ENCODE data around the gene LMO1. TPM values are rescaled to one million over a fixed set of nuclear protein-coding genes. Genes with fewer than 3 reads are reported as not detected.
A peak's percentile ranks its signal among the peaks of the same experiment; 100 is the strongest.

The LMO1 gene
- total RNA-seq, 4 donors from 2014 or later: 0.50 TPM; not detected in 3

- 47% methylated on average over 19 of the region's 20 CpGs for WGBS
- H3K36me3 ChIP-seq: no peaks in the 10 kb centered on the region
- H3K27ac ChIP-seq (replicated peaks in 1 of 4): peak overlapping the region; percentile 33 to 53 (median 45)
- H3K9me3 ChIP-seq: no peaks in the 10 kb centered on the region
- intact Hi-C loops (cut with DNase I): no loop called here
- peaks cover 0 to 12% (median 3%) of the 10 kb centered on the region in 4 donors for H3K4me1 ChIP-seq
- no peak for TF ChIP-seq POLR2A (IDR thresholded peaks at IDR 0.05; ENCODE audit: low read depth)
- TF ChIP-seq EP300 (IDR thresholded peaks at IDR 0.05): no peak
- TF ChIP-seq POLR2AphosphoS5 (IDR thresholded peaks at IDR 0.05): no peak
- TF ChIP-seq CTCF (IDR thresholded peaks at IDR 0.05): no peak
- peak overlapping the region in 1 of 4 donors; percentile 6 for H3K4me3 ChIP-seq
- H3K27me3 ChIP-seq: peaks cover 0 to 26% (median 0%) of the 10 kb centered on the region in 4 donors
- no peak for DNase-seq (ENCODE audit: extremely low spot score)
Observed at GRCh38 chr11:8207080-8208000, 56.3 kb downstream of the LMO1 start.

DNA sequence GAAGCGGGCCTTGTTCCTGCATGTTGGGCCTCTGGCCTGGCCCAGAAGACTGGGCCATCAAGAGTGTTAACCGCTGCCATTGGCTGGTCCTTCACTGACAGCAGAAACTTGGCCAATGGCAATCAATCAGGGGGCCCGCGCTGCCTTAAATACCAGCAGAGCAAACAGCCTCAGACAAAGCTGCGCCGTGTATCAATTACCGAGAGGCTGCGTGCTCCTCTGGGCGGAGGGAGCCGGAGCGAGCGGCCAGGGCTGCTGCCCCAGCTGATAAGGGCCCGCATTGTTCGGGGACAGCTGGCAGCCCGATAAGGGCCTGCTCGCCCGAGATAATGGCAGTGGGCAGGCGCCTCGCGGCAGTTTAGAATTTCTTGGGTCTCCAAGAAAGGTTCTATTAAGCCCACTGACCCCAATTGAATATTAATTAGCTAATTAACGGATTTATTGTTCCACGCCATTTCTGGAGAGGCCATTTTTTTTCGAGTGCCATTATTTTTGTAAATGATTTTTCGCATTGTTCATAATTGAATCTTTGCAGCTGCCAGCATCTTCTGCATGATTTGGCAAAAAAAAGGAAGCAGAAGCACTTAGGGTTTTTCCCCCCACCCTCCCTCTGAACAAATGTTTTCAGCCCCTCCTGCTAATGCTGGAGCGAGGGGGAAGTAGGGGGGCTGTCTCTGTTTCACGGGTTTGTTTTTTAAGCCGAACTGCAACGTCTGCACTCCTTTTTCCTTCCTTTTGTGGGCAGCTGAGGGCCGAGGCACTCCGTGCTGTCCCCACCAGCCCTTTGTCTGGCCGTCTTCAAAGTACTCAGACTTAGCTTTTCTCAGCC lies 57.2 kb downstream of the LMO1 start:
- Histone ChIP-seq H3K36me3 (no peaks in the 10 kb centered on the region), H3K27ac (replicated peaks in 1 of 4) (peak overlapping the region; percentile 33 to 53 (median 47)), H3K9me3 (no peaks in the 10 kb centered on the region), H3K27me3 (peaks cover 0 to 26% (median 0%) of the 10 kb centered on the region in 4 donors), H3K4me3 (peak overlapping the region in 1 of 4 donors; percentile 6), H3K4me1 (peaks cover 0 to 12% (median 3%) of the 10 kb centered on the region in 4 donors)
- TF ChIP-seq POLR2A (IDR thresholded peaks at IDR 0.05; ENCODE audit: low read depth) (no peak), POLR2AphosphoS5 (IDR thresholded peaks at IDR 0.05) (no peak), EP300 (IDR thresholded peaks at IDR 0.05) (no peak), CTCF (IDR thresholded peaks at IDR 0.05) (no peak)
- DNase-seq (ENCODE audit: extremely low spot score): no peak
- WGBS: 52% methylated on average over 21 of the region's 31 CpGs
- intact Hi-C loops (cut with DNase I): no loop called here

DNA sequence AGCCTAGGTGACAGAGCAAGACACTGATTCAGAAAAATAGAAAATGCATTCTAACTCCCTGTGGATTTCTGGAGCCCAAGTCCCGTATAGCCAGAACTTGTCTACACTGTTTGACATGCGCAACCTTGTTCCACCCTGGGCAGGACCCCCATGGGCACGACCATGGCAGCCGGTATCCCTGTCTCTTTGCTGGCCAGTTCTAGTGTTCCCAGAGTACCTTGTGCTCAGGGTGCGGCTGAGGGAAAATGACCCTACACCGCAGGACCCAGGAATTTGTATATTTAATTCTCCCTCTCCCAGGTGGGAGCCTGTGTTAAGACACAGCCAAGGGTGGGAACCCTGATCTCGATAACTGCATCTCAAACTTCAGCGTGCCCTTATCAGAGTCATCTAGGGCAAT lies 58.1 kb downstream of the LMO1 start:
- H3K36me3 ChIP-seq: no peaks in the 10 kb centered on the region
- H3K9me3 ChIP-seq: no peaks in the 10 kb centered on the region
- peak overlapping the region in 1 of 4 donors; percentile 35 for H3K27ac ChIP-seq (replicated peaks in 1 of 4)
- no peak for DNase-seq (ENCODE audit: extremely low spot score)
- peaks cover 0 to 12% (median 3%) of the 10 kb centered on the region in 4 donors for H3K4me1 ChIP-seq
- H3K4me3 ChIP-seq: no peak overlapping the region
- no peak for TF ChIP-seq EP300 (IDR thresholded peaks at IDR 0.05)
- no peak for TF ChIP-seq POLR2A (IDR thresholded peaks at IDR 0.05; ENCODE audit: low read depth)
- WGBS: 93% methylated on average over 8 of the region's 8 CpGs
- H3K27me3 ChIP-seq: peaks cover 0 to 26% (median 0%) of the 10 kb centered on the region in 4 donors
- intact Hi-C loops (cut with DNase I): no loop called here

DNA sequence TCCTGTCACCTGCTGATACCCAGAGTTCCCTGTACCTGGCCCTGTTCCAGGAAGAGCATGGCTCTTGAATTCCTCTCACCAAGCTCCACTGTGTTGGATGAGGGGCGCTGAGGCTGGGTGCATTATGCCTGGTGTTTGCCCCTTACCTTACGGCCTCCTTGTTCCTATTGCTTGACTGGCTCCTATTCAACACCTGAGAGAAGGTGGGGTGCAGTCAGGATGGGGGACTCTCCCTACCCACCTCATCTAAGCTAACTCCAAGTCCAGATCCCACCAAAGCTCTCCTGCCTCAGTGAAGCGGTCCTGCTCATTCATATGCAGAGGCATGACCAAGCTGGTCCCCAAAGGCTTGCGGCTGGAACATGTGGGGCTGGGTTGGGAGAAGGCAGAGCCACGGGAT lies 59.1 kb downstream of the LMO1 start:
- Histone ChIP-seq H3K4me3 (no peak overlapping the region), H3K9me3 (no peaks in the 10 kb centered on the region), H3K36me3 (no peaks in the 10 kb centered on the region), H3K27ac (replicated peaks in 1 of 4) (no peak overlapping the region), H3K27me3 (peaks cover 0 to 26% (median 0%) of the 10 kb centered on the region in 4 donors), H3K4me1 (peaks cover 0 to 12% (median 3%) of the 10 kb centered on the region in 4 donors)
- no peak for DNase-seq (ENCODE audit: extremely low spot score)
- intact Hi-C loops (cut with DNase I): no loop called here
- 77% methylated on average over 4 of the region's 5 CpGs for WGBS
- TF ChIP-seq EP300 (IDR thresholded peaks at IDR 0.05): no peak

- H3K27me3 ChIP-seq: peaks cover 0 to 21% (median 0%) of the 10 kb centered on the region in 4 donors
- peaks cover 0 to 12% (median 3%) of the 10 kb centered on the region in 4 donors for H3K4me1 ChIP-seq
- TF ChIP-seq EP300 (IDR thresholded peaks at IDR 0.05) (no peak), CTCF (IDR thresholded peaks at IDR 0.05) (no peak), POLR2A (IDR thresholded peaks at IDR 0.05; ENCODE audit: low read depth) (no peak), POLR2AphosphoS5 (IDR thresholded peaks at IDR 0.05) (no peak)
- intact Hi-C loops (cut with DNase I): no loop called here
- no peaks in the 10 kb centered on the region for H3K9me3 ChIP-seq
- WGBS: 50% methylated on average over 4 of the region's 5 CpGs
- no peak for DNase-seq (ENCODE audit: extremely low spot score)
- no peaks in the 10 kb centered on the region for H3K36me3 ChIP-seq
- no peak overlapping the region for H3K4me3 ChIP-seq
- H3K27ac ChIP-seq (replicated peaks in 1 of 4): no peak overlapping the region
Observed at GRCh38 chr11:8204025-8204424, 59.7 kb downstream of the LMO1 start.

All from esophagus muscularis mucosa (tissue), 4 donors.